ELF-1 (cell line): Measurements from ENCODE around the gene NDRG2.
"Not testable (repeated sequence)": the region's sequence is repeated elsewhere in the genome, so short reads cannot be mapped to it uniquely, and the experiment has no call there.

ENCODE experiments used
- DNase-seq: peaks from one replicate; pipeline ENCODE4 v3.0.0-alpha.2; 2016; ENCODE audit warnings: low read depth, low spot score

The NDRG2 gene

DNA sequence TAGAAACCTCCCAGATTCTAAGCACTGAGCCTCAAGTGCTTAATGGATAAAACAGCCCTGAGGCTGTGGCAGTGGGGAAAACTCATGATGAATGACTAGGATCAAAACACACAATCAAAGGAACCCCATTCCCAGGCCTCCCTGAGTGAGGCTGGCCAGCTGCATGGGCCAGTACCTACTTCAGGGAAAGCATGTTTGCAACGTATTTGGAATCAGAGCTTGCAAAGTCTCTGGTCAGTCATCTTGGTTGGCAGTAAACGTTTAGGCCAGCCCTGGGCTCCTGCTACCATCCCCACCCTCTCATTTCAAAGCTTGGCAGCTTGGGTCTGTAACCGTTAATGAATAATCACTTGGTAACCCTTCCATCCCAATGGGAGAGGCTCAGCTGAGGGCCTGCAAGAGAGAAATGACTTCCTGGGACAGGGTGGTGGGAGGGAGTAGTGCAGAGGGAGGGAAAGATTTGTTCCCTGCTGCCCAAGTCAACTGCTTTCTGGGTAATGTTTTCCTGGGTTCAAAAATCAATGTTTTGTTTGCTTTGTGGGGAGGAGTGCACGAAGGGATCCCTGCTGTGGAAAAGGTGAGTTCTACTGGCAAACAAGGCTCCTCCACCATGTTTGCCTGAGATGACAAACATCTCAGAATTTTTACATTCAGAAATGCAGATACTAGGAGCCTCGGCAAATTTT lies 30.7 kb upstream of the NDRG2 start:
- DNase-seq, result no peak

- DNase-seq, result no peak
Observed at GRCh38 chr14:21054768-21055145, 29.9 kb upstream of the NDRG2 start.

DNA sequence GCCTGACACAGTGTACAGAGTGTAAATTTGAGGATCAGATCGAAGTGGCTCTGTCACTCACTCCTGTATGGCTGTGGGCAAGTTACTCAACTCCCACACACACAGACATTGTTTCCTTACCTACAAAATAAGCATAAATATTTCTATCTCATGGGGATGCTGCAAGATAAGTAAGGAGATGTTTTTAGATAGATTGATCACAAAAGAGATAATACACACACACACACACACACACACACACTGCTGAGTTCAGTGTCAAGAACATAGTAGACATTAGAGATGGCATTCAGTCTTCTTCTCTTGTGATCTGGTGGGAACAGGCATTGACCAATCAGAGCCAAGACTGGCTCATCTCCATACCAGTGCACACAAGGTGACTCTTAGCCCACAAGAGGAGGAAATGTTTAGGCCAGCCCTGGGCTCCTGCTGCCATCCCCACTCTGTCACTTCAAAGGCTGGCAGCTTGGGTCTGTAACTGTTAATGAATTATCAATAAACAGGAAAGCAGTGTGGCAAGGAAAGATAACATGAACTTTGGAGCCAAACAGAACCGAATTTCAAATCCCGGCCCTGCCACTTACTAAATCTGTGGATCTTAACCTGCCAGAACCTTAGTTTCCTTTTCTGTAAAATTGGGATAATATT lies 29.4 kb upstream of the NDRG2 start:
- DNase-seq, result no peak

DNA sequence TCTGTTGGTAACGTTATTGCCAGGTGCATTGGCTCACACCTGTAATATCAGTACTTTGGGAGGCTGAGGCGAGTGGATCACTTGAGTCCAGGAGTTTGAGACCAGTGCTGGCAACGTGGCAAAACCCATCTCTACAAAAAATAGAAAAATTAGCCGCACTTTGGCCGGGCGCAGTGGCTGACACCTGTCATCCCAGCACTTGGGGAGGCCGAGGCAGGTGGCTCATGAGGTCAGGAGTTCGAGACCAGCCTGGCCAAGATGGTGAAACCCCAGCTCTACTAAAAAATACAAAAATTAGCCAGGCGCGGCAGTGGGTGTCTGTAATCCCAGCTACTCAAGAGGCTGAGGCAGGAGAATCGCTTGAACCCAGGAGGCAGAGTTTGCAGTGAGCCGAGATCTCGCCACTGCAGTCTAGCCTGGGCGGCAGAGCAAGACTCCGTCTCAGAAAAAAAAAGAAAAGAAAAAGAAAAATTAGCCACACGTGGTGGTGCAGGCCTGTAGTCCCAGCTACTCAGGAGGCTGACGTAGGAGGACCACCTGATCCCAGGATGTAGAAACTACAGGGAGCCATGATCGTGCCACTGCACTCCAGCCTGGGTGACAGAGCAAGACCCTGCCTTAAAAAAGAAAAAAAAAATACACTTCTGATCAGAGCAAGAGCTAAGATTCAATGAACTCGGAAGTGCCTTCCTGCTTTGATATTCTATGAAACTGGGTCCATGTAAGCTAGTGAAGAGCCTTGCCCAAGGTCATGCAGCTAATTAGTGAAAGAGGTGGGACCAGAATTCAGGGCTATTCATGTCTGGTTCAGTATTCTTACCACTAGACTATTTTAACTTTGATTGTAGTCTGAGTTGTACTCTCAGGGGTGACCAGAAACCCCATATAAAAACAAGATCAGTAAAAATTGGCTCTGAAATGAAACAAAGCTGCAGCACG lies 28.6 kb upstream of the NDRG2 start:
- no peak for DNase-seq

DNA sequence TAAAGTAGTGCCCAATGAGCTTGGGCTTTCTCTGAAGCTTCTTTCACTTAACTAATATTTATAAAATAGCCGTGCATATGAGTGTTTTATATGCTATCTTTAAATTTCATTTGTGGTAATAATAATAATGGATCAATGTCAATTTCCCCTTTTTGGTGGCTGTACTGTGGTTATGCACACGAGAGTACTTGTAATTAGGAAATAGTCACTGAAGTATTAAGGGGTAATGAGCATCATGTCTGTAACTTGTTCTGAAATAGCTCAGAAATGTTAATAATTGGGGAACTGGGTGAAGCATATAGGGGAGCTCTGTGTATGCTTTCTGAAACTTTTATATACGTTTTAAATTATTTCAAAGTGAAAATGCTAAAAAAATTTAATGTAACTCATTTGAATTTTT lies 25.7 kb upstream of the NDRG2 start:
- no peak for DNase-seq

DNA sequence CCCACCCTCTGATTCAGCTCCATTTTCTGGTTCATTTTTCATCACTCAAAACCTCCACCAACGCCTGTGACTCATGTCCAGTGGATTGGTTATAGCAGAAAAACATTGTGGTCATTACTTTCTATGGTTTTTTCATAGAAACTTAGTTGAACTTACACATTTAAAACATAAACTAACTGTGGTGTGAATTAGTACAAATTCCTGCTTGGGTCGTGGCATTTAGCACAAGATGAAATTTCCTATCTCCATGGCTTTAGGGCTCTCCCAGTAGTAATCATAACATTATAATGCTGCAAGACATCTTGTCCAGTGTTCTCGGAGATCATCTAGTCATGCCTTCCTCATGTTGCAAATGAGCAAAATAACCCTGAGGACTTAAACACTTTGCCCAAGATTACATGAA lies 24.4 kb upstream of the NDRG2 start:
- DNase-seq, result no peak

DNA sequence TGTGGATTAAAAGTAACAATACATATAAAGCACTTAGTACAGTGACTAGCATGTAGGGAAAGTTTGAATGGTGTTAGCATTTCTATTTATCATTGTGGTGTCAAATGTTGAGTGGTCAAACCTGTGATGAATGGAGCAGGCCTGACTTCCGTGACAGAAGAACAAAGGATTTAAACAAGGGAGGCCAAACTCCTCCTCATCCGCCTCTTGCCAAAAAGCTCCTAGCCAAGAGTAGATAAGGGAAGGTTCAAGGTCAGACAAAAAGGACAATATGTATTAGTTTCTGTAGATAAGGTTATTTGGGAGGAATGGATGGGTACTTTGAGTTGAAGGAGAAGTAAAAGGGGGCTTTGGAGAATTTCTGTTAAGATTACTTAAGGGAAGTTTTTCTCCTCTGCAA lies 23.8 kb upstream of the NDRG2 start:
- no peak for DNase-seq

GRCh38 chr14:21047378-21047781 lies 22.5 kb upstream of the NDRG2 start:
- DNase-seq, result no peak

- DNase-seq, result peak; percentile 82
Observed at GRCh38 chr14:21043974-21044618, 19.2 kb upstream of the NDRG2 start.

DNA sequence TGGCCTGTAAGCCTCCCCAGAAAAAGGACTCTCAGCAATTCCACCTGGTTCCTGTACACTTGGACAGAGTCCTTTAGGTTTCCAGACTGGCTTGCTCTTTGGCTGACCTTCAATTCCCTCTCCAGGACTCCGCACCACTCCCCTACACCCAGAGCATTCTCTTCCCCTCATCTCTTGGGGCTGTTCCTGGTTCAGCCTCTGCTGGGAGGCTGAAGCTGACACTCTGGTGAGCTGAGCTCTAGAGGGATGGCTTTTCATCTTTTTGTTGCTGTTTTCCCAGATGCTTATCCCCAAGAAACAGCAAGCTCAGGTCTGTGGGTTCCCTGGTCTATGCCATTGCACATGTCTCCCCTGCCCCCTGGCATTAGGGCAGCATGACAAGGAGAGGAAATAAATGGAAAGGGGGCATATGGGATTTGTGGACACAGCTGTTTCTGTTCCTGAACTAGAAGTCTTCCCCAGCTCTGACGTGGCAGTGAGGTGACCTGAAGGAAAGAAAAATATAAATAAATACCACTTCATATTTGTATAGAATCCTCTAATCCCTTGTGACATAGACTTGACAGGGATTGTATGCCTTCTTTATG lies 18.6 kb upstream of the NDRG2 start:
- DNase-seq, result no peak

DNA sequence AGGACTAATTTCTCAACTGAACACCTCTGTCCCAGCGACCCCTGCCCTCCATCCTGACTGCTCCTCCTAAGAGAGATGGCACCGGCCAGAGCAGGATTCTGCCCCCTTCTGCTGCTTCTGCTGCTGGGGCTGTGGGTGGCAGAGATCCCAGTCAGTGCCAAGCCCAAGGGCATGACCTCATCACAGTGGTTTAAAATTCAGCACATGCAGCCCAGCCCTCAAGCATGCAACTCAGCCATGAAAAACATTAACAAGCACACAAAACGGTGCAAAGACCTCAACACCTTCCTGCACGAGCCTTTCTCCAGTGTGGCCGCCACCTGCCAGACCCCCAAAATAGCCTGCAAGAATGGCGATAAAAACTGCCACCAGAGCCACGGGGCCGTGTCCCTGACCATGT lies 18.1 kb upstream of the NDRG2 start:
- no peak for DNase-seq

GRCh38 chr14:21041676-21042433 lies 17.0 kb upstream of the NDRG2 start, which contains the start of gene RNASE7:
Gene RNASE7, plus strand, starts transcription at chr14:21042362. Its CDS starts 631 bp downstream, at chr14:21042993.
- no peak for DNase-seq

GRCh38 chr14:21040941-21041340 lies 16.1 kb upstream of the NDRG2 start:
- not testable (repeated sequence) for DNase-seq

DNA sequence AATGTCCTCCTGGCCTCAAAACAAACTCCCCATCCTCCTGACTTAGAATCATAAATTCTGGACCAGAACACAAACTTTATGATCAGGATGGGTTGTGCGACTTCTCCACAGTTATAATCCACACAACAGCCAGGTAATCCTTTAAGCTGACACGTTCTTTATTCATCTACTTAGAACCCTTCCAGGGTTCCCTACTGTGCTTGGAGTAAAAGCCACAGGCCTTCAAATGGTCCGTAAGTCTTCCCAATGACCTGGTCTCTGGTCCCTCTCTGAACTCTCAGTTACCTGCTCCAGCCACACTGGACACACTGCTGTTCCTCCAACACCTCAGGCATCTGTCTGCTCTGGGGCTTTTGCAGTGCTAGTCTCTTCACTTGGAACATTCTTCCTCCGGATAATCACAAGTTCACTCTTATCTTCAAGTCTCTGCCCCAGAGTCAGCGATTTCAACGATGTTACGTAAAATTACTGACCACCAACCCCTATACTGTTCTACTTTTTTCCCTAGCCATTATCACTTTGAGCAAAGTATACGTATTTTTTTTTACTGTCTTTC lies 15.6 kb upstream of the NDRG2 start:
- DNase-seq, result no peak

- DNase-seq, result peak; percentile 77
Observed at GRCh38 chr14:21039585-21040369, 14.9 kb upstream of the NDRG2 start.

GRCh38 chr14:21038441-21039422 lies 13.9 kb upstream of the NDRG2 start:
- peak; percentile 79 for DNase-seq

GRCh38 chr14:21037156-21037555 lies 12.3 kb upstream of the NDRG2 start:
- DNase-seq, result no peak

DNA sequence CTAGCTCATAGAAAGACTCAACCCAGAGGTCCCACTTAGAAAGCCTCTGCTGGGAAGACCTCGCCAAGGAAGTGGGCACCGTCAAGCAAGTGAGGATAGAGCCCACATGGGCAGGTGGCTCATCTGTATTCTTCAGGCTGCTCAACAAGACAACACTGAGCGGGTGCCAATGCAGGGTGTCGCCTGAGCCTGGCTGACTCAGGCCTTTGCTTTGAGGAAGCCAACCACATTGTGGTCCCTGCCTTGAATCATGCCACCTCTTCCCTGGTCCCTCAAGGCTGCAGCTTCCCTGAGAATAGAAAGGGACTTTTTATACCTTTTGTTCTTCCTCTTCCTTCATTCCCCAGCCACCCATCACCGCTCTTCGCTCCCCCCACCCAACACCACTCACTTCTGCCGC lies 11.9 kb upstream of the NDRG2 start:
- no peak for DNase-seq
